GM21576 (cell line): ENCODE data around the gene RNF223.
A peak's percentile ranks its signal among the peaks of the same experiment; 100 is the strongest.

ENCODE experiments used
- ATAC-seq: cut with Tn5 transposase; IDR thresholded peaks from one replicate; pipeline ENCODE4 v1.9.1; 2021; ENCODE audit warnings: mild to moderate bottlenecking, moderate library complexity; ENCODE audit not compliant: unreplicated experiment

The RNF223 gene

GRCh38 chr1:1047407-1047806, 26.7 kb downstream of the RNF223 start:
- no peak for ATAC-seq

- ATAC-seq = no peak
These were observed 27.3 kb downstream of the RNF223 start for GRCh38 chr1:1046767-1047166.

- no peak for ATAC-seq
These were observed 27.9 kb downstream of the RNF223 start for GRCh38 chr1:1046243-1046642.

GRCh38 chr1:1045129-1045528, 29.0 kb downstream of the RNF223 start:
- no peak for ATAC-seq

- no peak for ATAC-seq
These were observed 29.5 kb downstream of the RNF223 start for GRCh38 chr1:1044455-1045078.

DNA sequence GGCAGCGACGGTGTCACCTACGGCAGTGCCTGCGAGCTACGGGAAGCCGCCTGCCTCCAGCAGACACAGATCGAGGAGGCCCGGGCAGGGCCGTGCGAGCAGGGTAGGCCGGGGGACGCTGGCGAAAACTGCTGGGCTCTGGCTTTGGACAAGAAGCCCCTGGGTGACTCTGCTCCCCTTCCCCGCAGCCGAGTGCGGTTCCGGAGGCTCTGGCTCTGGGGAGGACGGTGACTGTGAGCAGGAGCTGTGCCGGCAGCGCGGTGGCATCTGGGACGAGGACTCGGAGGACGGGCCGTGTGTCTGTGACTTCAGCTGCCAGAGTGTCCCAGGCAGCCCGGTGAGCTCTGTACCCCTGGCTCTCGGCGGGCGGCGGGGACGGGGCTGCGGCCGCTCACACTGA, 30.2 kb downstream of the RNF223 start:
- no peak for ATAC-seq

- no peak for ATAC-seq
These were observed 30.7 kb downstream of the RNF223 start for GRCh38 chr1:1043411-1043810.

GRCh38 chr1:1042835-1043234, 31.3 kb downstream of the RNF223 start:
- no peak for ATAC-seq

DNA sequence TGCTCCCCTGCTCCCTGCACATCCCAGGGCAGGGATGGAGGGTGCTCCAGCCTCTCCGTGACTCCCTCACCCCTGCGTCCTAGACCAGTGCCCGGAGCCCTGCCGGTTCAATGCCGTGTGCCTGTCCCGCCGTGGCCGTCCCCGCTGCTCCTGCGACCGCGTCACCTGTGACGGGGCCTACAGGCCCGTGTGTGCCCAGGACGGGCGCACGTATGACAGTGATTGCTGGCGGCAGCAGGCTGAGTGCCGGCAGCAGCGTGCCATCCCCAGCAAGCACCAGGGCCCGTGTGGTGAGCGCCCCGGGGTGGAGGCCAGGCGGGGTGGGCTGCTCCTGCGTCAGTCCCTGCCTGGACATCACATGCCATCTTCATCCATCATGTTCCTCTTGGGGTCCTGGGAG, 32.2 kb downstream of the RNF223 start:
- ATAC-seq = no peak

DNA sequence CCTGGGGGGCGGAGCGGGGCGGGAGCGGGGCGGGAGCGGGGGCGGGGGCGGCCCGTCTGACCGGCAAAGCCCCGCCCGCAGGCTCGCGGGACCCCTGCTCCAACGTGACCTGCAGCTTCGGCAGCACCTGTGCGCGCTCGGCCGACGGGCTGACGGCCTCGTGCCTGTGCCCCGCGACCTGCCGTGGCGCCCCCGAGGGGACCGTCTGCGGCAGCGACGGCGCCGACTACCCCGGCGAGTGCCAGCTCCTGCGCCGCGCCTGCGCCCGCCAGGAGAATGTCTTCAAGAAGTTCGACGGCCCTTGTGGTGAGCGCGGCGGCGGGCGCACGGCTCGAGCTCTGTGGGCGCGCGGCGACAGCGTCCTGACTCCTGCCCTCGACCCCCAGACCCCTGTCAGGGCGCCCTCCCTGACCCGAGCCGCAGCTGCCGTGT, 33.0 kb downstream of the RNF223 start:
- ATAC-seq = no peak

GRCh38 chr1:1040004-1040991, 33.8 kb downstream of the RNF223 start:
- ATAC-seq = peak; percentile 40

DNA sequence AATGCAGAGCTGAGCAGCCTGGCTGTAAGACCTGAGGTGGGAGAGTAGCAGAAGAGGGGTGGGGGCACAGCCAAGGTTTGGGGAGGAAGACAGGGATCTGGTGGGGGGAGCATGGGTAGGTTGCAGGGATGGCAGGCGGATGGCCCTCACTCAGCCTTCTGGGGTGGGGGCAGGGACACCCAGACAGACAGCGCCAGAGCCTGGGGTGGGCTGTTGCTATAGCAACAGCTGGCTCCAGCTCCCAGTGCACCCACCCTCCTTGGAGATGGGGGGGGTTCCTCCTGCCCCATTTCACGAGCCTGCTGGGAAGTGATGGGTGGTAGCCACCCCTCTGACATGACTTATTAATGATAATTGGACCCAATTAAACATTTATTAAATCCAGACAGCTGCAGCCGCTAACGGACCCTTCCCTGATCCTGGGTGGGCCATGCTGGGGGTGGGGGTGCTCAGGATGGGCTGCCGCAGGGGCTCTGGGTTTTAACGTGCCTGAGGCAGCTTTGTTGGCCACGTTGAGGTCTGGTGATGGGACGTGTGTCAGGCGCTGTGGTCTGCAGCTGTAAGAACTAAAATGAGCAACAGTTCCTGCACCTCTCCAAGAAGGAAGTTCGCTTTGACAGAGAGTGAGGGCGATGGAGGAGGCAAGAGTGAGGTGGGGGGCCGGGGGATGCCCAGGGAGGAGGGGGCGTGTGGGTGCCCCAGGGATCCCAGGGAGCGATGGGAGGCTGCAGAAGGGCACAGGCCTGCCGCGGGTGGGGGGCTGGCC, 34.8 kb downstream of the RNF223 start:
- no peak for ATAC-seq

GRCh38 chr1:1038694-1039093, 35.4 kb downstream of the RNF223 start:
- peak; percentile 38 for ATAC-seq

GRCh38 chr1:1037366-1038327, 36.5 kb downstream of the RNF223 start:
- ATAC-seq = no peak

DNA sequence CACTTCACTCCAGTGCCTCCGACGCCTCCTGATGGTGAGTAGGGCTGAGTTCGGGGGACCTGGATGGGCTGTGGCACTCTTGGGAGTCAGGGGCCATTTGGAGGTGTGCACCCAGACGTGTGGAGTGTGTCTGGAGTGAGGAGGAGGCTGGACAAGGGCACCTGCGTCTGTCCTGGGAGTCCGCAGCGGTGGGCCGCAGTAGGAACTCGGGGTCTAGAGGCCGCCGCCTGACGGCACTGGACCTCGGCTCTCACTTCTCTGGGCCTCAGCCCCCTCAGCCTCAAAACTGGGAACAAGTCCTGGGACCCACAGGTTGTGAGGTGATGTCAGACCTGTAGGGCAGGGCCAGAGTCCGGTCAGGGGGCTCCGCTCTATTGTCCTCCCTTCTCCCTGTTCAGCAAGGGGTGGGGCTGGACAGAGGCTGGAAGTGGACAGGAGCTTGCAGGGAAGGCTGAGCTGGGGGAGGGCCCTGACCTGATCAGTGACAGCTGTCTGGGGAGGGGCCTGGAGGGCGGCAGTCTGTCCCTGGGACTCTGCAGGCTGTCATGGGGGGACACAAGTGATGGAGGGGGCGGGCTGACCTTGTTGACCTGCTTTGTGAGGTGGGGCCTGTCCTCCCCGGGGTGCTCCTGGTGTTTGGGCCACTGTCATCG, 38.7 kb downstream of the RNF223 start:
- no peak for ATAC-seq

DNA sequence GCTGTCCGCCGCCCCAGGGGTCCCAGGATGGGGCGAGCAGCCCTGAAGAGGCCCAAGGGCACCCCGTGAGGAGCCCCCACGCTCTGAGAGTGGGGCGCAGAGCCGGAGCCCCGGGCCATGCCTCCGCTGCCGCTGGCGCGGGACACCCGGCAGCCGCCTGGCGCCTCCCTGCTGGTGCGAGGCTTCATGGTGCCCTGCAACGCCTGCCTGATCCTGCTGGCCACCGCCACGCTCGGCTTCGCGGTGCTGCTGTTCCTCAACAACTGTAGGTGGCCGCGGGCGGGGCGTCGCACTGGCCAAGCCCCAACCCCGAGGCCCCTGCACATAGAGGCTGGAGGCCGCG, 39.7 kb downstream of the RNF223 start:
- ATAC-seq = no peak

DNA sequence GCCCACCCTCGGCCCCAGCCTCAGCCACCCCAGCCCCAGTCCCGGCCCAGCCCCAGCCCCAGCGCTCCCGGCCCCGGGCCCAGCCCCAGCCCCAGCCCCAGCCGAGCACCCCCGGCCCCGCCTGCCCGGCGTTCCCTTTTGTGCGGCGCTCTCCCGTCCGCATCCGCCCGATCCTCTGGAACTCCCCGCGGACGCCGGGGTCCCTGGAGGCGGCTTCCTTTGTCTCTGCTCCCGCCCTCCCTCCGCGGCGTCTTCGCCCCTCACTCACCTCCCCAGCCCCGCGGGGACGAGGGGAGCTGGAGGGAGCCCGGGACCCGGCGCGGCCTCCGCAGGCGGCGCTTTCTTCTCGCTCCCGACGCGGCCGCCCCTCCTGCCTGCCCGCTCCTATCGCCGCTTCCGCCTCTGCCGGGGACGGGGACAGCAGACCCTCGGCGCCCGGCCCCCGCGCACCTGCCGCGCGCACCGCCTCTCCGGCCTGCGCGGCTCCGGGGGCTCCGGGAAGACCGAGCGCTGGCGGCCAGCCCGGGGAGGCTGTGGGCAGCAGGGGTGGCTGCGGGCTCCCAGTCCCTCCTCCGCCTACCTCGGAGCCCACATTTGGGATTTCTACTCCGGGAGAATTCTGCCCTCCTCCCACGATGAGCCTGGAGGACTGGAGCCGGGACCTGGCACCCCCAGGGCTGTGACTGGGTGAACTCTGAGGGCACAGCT, 40.2 kb downstream of the RNF223 start:
- ATAC-seq = no peak

GRCh38 chr1:1033009-1033587, 41.0 kb downstream of the RNF223 start:
- ATAC-seq = peak; percentile 76

DNA sequence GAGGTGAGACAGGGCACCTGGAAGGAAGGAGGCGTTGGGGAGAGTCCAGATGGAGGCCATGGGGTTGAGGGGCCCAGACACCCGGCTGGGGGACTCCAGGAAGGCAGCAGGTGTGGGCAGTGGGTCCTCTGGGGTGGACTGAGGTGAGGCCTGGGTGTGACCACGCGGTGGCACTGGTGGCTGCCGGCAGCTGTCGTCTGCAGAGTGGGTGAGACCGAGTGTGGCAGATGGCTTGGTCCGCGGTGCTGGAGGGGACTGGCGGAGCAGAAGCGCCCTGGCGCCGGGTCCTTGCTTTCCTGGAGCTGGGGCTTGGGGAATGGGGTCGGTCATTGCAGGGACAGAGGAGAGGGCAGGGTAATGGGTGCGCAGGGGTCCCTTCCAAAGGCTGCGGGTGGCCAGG, 41.7 kb downstream of the RNF223 start:
- ATAC-seq = peak; percentile 4
